ENCODE results near the gene KRTAP25-1.

KRTAP25-1 gene

GRCh38 chr21:30248844-30249243, 40.5 kb downstream of the KRTAP25-1 start:
- no peak for DNase-seq

- no peak for DNase-seq
Observed at GRCh38 chr21:30245061-30245460, 44.3 kb downstream of the KRTAP25-1 start.

- no peak for DNase-seq
Observed at GRCh38 chr21:30243691-30244090, 45.6 kb downstream of the KRTAP25-1 start.

GRCh38 chr21:30240661-30241060, 48.7 kb downstream of the KRTAP25-1 start:
- no peak for DNase-seq
